GM23338 (cell line): ENCODE measurements around the gene NPPC. TPM values are rescaled to one million over a fixed set of nuclear protein-coding genes. Genes with fewer than 3 reads are reported as not detected.

Experiments
- ATAC-seq: fragments of 200-7000 bp; cut with Tn5 transposase; 3 replicates; pipeline ENCODE4 v1.9.1; 2020
- DNase-seq: peaks from one replicate; pipeline ENCODE4 v3.0.0-alpha.2; 2015; ENCODE audit warnings: low spot score
- H2AFZ ChIP-seq: fragments of 200-600 bp; sonication (generic); 2 replicates; pipeline ENCODE4 v1.8.0; 2016; ENCODE audit warnings: antibody characterized with exemption, mild to moderate bottlenecking, moderate library complexity
- H3F3A ChIP-seq: fragments of 200-600 bp; sonication (generic); replicated peaks from 2 replicates; pipeline ENCODE4 v1.8.0; 2017; ENCODE audit warnings: antibody characterized with exemption, mixed run types, low read depth
- H3K27ac ChIP-seq: fragments of 200-600 bp; sonication (generic); 2 replicates; pipeline ENCODE4 v1.6.1; 2016; ENCODE audit warnings: low read depth
- H3K27me3 ChIP-seq: fragments of 200-600 bp; sonication (generic); 2 replicates; pipeline ENCODE4 v1.8.0; 2016; ENCODE audit warnings: mild to moderate bottlenecking, mixed run types, moderate library complexity; ENCODE audit not compliant: insufficient read depth
- H3K36me3 ChIP-seq: fragments of 200-600 bp; sonication (generic); 2 replicates; pipeline ENCODE4 v1.8.0; 2016; ENCODE audit warnings: mild to moderate bottlenecking; ENCODE audit not compliant: insufficient read depth
- H3K4me1 ChIP-seq: fragments of 200-600 bp; sonication (generic); 2 replicates; pipeline ENCODE4 v1.8.0; 2016; ENCODE audit warnings: mild to moderate bottlenecking, moderate library complexity; ENCODE audit not compliant: insufficient read depth
- H3K4me2 ChIP-seq: fragments of 200-600 bp; sonication (generic); 2 replicates; pipeline ENCODE4 v1.7.1; 2017; ENCODE audit warnings: mixed run types
- H3K4me3 ChIP-seq: fragments of 200-600 bp; sonication (generic); 2 replicates; pipeline ENCODE4 v1.6.1; 2016; ENCODE audit warnings: mixed run types
- H3K79me2 ChIP-seq: fragments of 200-600 bp; sonication (generic); replicated peaks from 2 replicates; pipeline ENCODE4 v1.8.0; 2017; ENCODE audit warnings: mild to moderate bottlenecking; ENCODE audit not compliant: insufficient read depth
- H3K9me2 ChIP-seq: fragments of 200-600 bp; sonication (generic); 2 replicates; pipeline ENCODE4 v1.8.0; 2017; ENCODE audit not compliant: insufficient read depth
- H4K20me1 ChIP-seq: fragments of 200-600 bp; sonication (generic); replicated peaks from 2 replicates; pipeline ENCODE4 v1.8.0; 2017; ENCODE audit warnings: mild to moderate bottlenecking; ENCODE audit not compliant: insufficient read depth
- H3K27ac Mint-ChIP-seq: 2 replicates; pipeline ENCODE4 v1.8.0; 2020; ENCODE audit warnings: inconsistent platforms, mild to moderate bottlenecking, moderate library complexity, mixed read lengths
- H3K27me3 Mint-ChIP-seq: 3 replicates; pipeline ENCODE4 v1.8.0; 2022; ENCODE audit warnings: low read depth, mild to moderate bottlenecking, moderate library complexity, mixed read lengths, inconsistent platforms; ENCODE audit not compliant: insufficient read depth, poor library complexity
- H3K36me3 Mint-ChIP-seq: 3 replicates; pipeline ENCODE4 v1.8.0; 2021; ENCODE audit warnings: low read depth, mild to moderate bottlenecking, inconsistent platforms, moderate library complexity, mixed read lengths
- H3K4me1 Mint-ChIP-seq: 3 replicates; pipeline ENCODE4 v1.8.0; 2020; ENCODE audit warnings: mild to moderate bottlenecking, inconsistent platforms, mixed read lengths
- H3K4me3 Mint-ChIP-seq: 3 replicates; pipeline ENCODE4 v1.8.0; 2021; ENCODE audit warnings: moderate library complexity, mild to moderate bottlenecking, inconsistent platforms, mixed read lengths
- H3K9me3 Mint-ChIP-seq: 3 replicates; pipeline ENCODE4 v1.8.0; 2020; ENCODE audit warnings: moderate library complexity, mild to moderate bottlenecking, inconsistent platforms, mixed read lengths
- CREB1 ChIP-seq: fragments of 250-450 bp; sonication (Bioruptor Pico); IDR thresholded peaks from 2 replicates; pipeline ENCODE4 v1.5.0; 2020; ENCODE audit warnings: low read depth, mild to moderate bottlenecking, moderate library complexity
- EZH2phosphoT487 ChIP-seq: fragments of 200-600 bp; sonication (generic); IDR thresholded peaks from one replicate; pipeline ENCODE4 v1.8.1; 2018; ENCODE audit warnings: antibody characterized with exemption; ENCODE audit not compliant: unreplicated experiment
- JUNB ChIP-seq: IDR thresholded peaks from one replicate; pipeline ENCODE4 v1.6.1; 2016; ENCODE audit warnings: antibody characterized with exemption; ENCODE audit not compliant: unreplicated experiment
- polyA plus RNA-seq: library from polyadenylated mRNA; unstranded; fragments of >200 nt; fragmentation: Nextera tagmentation; extraction: Ambion mirVana; gene quantifications from 2 replicates; pipeline ENCODE4 v1.2.1, GENCODE V29; 2016
- total RNA-seq: library from RNA; depleted of rRNA; stranded (reverse); fragments of >200 nt; shearing (Covaris generic); gene quantifications from 2 replicates; pipeline ENCODE4 v1.2.3, GENCODE V29; 2014
- TF ChIP-seq, protein P1 (sequence below), 2 experiments: fragments of 200-600 bp in 1 of 2; sonication (generic) in 1 of 2; conservative IDR thresholded peaks; 2 replicates each; pipeline versions ENCODE4 v1.5.1 to v1.6.1; 2016 to 2017; ENCODE audit warnings: antibody characterized with exemption in 2 of 2, low read depth in 2 of 2, mild to moderate bottlenecking in 2 of 2, moderate library complexity in 1 of 2

Gene NPPC
- total and polyA plus RNA-seq, 2 experiments from 2014 or later, result 2.2 to 6.3 TPM

DNA sequence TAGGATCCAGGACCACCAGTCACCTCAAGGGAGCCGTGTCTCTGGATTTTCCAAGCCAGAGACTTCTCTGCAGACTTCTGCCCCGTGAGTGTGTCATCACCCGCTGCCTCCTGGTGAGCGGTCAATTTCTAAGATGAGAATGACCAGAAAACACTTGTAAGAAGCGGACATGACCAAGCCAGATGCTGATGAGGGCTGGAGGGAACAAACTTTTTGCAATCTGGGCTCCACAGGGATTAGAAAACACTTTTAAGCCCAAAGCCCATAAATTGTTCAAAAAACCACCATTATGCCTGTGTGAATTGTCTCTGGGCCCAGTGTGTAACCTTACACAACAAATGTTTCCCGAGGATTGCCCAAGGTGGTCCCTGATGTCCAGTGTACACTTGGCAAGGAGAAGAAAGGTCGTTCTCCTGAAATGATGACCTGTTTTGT is 5.3 kb upstream of the NPPC start:
- Mint-ChIP-seq H3K27ac (no peak overlapping the region), H3K4me1 (peaks cover 5% of the 10 kb centered on the region; the same call in 1 of the 3 replicates), H3K27me3 (peaks cover 36% of the 10 kb centered on the region), H3K9me3 (no peaks in the 10 kb centered on the region), H3K4me3 (no peak overlapping the region), H3K36me3 (no peaks in the 10 kb centered on the region)
- Histone ChIP-seq H3K27me3 (peaks cover 27% of the 10 kb centered on the region), H3K4me3 (no peak overlapping the region), H3K4me2 (no peak overlapping the region), H3K4me1 (no peaks in the 10 kb centered on the region), H3K9me2 (no peaks in the 10 kb centered on the region), H3F3A (no peaks in the 10 kb centered on the region), H3K36me3 (no peaks in the 10 kb centered on the region), H4K20me1 (no peaks in the 10 kb centered on the region), H3K79me2 (no peaks in the 10 kb centered on the region), H3K27ac (no peak overlapping the region), H2AFZ (no peak overlapping the region)
- TF ChIP-seq EZH2phosphoT487, result no peak
- DNase-seq, result no peak
- no peak for ATAC-seq

- Histone ChIP-seq H3K4me3 (no peak overlapping the region), H2AFZ (no peak overlapping the region), H3K4me1 (no peaks in the 10 kb centered on the region), H3K79me2 (no peaks in the 10 kb centered on the region), H3F3A (no peaks in the 10 kb centered on the region), H3K36me3 (no peaks in the 10 kb centered on the region), H3K4me2 (no peak overlapping the region), H4K20me1 (no peaks in the 10 kb centered on the region), H3K27ac (no peak overlapping the region), H3K27me3 (peaks cover 33% of the 10 kb centered on the region), H3K9me2 (no peaks in the 10 kb centered on the region)
- H3K4me1 Mint-ChIP-seq, result peaks cover 5% of the 10 kb centered on the region; the same call in 1 of the 3 replicates
- no peak for DNase-seq
- peaks cover 42% of the 10 kb centered on the region for H3K27me3 Mint-ChIP-seq
- H3K4me3 Mint-ChIP-seq, result no peak overlapping the region
- H3K36me3 Mint-ChIP-seq, result no peaks in the 10 kb centered on the region
- no peak for TF ChIP-seq JUNB
- H3K27ac Mint-ChIP-seq, result no peak overlapping the region
- no peaks in the 10 kb centered on the region for H3K9me3 Mint-ChIP-seq
- no peak for ATAC-seq
Measured at GRCh38 chr2:231930593-231931281, 4.5 kb upstream of the NPPC start.

DNA sequence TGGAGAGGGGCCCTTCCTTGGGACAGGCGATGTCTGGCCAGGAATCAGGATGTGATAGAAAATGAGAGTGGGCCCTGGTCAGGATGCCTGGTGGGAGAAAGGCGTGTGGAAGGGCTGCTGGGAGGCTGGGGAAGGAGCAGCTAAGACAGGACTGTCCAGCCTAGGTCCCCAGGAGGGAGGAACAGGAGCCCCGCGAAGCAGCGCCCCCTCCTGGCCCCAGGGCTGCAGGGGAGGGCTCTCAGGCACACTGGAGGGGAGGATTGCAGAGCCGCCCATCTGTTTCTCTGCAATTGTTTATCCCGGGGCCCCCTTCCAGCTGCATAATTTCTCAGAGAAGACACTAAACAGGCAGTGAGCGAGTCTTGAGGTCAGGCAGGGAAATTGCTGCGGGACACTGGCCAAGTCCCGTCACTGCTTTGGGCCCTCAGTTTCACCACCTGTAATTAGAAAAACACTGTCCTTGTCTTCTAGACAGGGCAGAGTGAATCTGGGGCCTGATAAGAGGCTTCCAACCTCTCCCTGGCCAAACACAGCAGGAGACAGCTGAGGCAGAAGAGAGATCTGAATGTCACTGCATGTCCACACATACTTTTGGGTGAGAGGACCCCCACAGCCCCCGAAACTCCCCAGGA is 3.9 kb upstream of the NPPC start:
- Histone ChIP-seq H3K36me3 (no peaks in the 10 kb centered on the region), H2AFZ (no peak overlapping the region), H3K4me3 (no peak overlapping the region), H3F3A (no peaks in the 10 kb centered on the region), H3K27me3 (peaks cover 40% of the 10 kb centered on the region), H3K4me2 (no peak overlapping the region), H3K4me1 (no peaks in the 10 kb centered on the region), H4K20me1 (no peaks in the 10 kb centered on the region), H3K9me2 (no peaks in the 10 kb centered on the region), H3K27ac (no peak overlapping the region), H3K79me2 (no peaks in the 10 kb centered on the region)
- Mint-ChIP-seq H3K27ac (no peak overlapping the region), H3K27me3 (peaks cover 42% of the 10 kb centered on the region), H3K9me3 (no peaks in the 10 kb centered on the region), H3K4me3 (no peak overlapping the region), H3K4me1 (peaks cover 5% of the 10 kb centered on the region; the same call in 1 of the 3 replicates), H3K36me3 (no peaks in the 10 kb centered on the region)
- no peak for TF ChIP-seq CREB1 (CRISPR knock-in tag)
- TF ChIP-seq, protein P1, sequence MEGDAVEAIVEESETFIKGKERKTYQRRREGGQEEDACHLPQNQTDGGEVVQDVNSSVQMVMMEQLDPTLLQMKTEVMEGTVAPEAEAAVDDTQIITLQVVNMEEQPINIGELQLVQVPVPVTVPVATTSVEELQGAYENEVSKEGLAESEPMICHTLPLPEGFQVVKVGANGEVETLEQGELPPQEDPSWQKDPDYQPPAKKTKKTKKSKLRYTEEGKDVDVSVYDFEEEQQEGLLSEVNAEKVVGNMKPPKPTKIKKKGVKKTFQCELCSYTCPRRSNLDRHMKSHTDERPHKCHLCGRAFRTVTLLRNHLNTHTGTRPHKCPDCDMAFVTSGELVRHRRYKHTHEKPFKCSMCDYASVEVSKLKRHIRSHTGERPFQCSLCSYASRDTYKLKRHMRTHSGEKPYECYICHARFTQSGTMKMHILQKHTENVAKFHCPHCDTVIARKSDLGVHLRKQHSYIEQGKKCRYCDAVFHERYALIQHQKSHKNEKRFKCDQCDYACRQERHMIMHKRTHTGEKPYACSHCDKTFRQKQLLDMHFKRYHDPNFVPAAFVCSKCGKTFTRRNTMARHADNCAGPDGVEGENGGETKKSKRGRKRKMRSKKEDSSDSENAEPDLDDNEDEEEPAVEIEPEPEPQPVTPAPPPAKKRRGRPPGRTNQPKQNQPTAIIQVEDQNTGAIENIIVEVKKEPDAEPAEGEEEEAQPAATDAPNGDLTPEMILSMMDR (conservative IDR thresholded peaks at IDR 0.05; ENCODE audit: low read depth in 2 of 2), result peak; percentile 87 to 89
- ATAC-seq (peak; percentile 15), DNase-seq (peak; percentile 75)
